ENCODE data around the gene GPHA2.

GRCh38 chr11:64898541-64898940, 37.2 kb downstream of the GPHA2 start:
- TF ChIP-seq EZH2phosphoT487 (IDR thresholded peaks at IDR 0.05; ENCODE audit: borderline replicate concordance, low read length) = no peak
- no peak for TF ChIP-seq CTCF (IDR thresholded peaks at IDR 0.05; ENCODE audit: low read depth, low read length, poor library complexity, severe bottlenecking)
